KG1 (cell line): ENCODE data around the gene GRK3.

Source experiments
- DNase-seq: peaks from one replicate; lab custom pipeline; 2025; lab: John Stamatoyannopoulos, UW

The GRK3 gene

DNA sequence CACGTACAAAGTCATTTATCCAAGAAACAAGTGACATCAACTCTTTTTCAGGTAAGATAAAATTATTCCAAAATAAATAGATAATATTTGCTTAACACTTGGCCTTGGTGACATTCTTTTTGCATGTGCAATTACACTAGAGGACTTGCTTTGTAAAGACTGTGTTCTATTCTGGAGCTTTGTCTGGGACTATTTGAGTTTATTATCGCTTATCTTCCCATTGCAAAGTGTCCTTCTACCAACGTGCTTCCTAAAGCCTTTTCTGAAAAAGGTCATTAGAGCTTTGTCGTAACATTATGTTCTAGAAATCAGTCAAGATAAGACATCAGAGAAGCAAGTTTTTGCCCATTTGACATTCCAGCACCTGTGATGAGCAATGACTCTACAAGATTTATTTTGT, 99.2 kb downstream of the GRK3 start:
- DNase-seq: no peak

DNA sequence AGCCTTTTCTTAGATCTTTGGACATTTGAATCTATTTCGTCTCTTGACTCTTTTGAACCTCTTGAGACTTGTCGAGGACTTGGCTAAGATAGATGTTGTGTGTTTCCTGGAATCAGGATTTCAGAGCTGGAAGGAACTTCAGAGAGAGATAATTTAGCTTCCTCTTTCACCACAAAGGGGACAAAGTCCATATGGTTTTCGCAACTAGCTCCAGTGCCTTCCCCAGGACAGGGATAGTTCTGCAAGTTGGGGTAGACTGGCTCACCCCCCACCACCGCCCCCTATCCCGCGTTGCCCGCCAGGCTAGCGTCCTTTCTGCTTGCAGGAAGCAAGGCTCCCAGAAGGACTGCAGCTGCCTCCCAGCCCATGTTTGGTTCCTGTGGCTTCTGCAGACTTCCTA, 101.8 kb downstream of the GRK3 start:
- DNase-seq: no peak

DNA sequence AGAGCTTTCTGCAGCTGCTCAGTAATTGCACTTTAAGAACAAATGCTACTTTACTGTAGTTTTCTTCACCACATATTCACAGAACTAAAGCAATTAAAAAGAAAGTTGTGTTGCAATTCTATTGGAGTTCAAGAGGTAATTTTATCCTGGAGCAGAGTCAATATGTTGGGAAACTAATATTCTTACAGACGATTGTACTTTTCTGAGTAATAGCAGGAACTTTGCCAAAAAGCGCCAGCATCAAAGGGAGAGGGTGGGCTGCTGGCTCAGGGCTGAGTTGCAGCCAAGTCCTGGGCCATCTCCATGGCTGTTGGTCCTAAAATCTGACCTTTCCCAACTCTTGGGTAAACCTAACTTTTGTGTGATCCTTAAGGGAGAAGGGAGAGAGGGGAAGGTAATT, 104.0 kb downstream of the GRK3 start:
- no peak for DNase-seq

DNA sequence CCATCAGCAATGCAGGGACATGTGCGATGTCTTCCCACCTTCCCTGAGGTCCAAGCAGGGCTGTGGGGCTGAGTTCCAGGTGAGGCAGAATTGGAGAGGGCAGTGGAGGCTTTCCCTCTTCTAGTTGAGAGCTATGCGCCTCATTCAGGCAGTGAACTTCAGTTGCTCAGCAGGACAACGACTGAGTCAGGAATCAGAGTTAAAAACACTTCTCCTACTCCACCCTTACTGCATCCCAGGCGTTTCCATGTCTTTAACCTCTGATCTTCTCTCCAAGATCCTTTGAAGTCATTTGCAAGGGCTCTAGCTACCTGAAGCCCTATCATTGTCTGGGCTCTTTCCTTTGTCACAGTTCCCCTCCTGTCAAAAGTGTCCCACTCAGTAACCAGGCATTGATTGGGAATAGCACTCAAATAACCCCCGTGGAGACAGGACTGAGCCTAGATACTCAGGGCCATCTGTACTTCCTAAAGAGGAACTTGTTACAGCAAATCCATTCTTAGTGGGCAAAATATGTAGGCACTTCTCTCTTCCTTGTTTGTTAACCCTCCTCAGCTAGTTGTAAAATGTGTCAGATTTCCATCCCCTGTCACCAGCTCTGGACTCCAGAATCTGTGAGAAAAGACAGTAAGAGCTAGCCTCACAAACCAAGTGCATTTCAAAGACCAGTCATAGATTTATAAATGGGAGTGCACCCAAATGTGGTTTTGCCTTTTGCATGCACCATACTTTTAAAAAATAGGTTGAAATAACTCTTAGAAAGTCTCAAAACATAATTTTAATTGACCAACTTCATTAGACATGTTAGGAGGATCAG, 105.0 kb downstream of the GRK3 start:
- no peak for DNase-seq

DNA sequence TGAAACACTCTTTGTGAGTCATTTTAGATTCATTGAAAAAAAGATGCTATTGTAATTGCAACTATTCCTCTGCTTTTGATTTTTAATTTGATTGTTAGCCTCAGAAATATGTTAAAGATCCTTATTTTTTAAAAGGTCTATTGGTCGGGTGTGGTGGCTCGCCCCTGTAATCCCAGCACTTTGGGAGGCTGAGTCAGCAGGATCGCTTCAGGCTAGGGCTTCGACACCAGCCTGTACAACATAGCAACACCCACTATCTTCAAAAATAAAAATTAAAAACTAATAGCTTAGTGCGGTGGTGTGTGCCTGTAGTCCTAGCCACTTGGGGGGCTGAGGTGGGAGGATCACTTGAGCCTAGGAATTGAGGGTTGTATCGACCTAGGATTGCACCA, 105.6 kb downstream of the GRK3 start:
- DNase-seq: no peak

DNA sequence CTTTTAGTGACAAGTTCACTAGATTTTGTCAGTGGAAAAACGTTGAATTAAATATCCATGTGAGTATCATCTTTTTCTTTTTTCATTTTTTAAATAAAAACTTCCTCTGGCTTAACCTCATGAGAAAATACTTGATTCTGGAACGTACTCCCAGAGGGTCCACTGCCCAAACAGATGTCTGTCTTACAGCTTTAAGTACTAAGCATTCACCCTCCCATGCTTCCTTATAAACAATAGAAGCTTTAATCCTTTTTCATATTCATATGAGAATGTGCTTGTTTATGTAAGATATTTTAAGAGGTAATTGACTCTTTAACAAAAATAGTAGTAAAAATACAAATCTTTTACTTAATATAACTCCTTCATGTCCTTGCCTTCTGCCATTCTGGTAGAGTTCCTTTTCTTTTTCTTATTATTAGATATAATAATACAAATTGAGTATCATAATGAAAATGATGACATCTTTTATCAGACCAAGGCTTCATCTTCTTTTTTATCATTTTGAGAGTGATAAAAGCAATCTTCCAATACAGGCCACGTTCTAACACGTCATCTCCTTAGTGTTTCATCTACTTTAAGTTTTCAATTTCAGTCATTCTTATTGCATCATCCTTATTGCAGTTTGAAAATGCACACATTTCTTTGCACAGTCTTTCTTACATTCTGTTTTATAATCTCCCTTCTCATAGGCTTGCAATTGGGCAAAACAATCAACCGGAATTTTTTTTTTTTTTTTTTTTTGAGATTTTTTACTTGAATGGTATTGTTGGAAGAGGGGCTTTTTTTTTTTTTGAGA, 108.0 kb downstream of the GRK3 start:
- no peak for DNase-seq

DNA sequence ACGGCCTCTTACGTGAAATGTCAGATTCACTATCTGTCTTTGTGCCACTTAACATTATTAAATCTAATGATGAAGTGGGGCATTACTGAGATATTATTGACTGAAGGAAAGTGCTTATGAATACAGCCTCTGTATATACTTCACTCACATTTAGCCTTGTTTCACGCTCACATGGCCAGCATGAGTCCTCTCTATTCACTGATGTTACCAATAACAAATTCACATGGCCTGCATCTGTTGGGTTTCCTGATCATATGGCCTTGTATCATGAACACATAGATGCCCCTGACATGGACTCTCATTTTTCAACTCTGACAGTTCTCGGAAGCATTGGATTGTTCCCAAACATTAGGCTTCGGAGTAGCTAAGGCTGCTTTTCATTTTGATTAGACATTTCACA, 109.2 kb downstream of the GRK3 start:
- DNase-seq: no peak

DNA sequence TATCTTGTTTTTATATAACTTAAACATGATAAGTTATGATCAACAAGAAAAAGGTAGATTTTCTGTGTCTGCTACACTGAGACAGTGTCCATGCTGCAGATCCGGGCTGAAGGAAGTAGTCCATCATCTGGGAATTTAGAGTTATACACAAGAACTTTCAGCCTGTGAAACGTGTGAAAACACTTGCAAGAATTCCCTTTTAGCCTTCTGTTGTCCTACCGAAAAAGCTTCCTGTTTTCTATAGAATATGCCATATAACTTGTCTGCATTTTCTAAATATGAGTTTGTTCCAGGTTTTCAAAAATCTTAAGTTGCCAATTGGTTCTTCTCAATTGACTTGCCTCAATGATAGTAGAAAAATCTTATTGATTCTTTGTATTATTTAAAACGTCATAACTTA, 113.2 kb downstream of the GRK3 start:
- no peak for DNase-seq

DNA sequence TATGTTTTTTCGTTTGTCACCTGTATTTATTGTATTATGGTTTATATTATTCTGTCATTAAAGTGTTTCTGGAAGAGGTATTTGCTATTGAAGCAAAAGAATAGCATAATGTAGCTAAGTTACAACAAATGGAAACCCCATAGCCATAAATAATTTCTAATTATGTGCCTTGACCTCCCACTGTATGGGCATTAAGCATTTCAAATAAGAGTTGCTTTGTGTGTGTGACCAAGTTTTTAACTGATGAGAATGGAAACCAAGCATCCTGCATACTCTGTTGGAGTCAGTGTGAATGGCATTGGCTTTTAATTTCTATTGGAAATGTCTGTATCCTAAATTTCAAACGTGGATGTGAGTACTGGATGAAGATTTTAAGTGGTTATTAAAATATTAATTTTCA, 115.6 kb downstream of the GRK3 start:
- DNase-seq: no peak

DNA sequence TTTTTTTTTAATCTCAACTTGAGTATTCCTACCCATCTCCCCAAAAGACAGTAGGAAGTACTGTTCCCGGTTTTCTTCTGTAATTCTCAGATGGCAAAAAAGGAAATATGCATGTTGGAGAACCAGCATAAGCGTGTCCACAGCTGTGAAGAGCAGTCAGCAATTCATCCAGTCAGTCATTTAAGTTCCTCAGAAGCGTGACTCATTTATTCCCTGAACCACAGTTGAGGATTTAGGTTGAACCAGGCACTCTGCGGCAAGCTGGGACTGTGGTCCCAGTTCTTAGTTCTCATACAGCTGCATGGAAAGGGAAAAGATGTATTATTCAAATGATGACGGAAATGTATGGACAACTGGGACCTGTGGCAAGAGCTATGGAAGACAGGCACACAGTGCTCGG, 116.5 kb downstream of the GRK3 start:
- no peak for DNase-seq

DNA sequence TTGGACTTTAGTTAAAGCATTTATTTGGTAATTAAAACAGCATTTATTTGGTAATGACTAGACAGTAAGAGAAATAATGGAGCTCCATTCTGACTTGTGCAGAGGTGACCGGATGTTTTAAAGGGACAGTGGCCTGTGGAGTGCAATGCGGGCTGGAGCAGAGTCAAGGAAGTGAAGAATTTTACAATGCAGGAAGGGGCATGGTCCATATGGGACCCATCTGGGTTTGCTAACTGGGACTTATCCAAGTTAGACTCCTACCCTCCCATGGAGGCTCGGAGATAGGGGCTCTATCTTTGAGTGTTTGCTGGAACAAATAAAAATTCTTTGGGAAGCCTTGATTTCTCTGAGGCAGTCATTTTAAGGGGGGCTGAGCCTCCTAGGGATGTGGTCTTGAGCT, 117.6 kb downstream of the GRK3 start:
- no peak for DNase-seq

DNA sequence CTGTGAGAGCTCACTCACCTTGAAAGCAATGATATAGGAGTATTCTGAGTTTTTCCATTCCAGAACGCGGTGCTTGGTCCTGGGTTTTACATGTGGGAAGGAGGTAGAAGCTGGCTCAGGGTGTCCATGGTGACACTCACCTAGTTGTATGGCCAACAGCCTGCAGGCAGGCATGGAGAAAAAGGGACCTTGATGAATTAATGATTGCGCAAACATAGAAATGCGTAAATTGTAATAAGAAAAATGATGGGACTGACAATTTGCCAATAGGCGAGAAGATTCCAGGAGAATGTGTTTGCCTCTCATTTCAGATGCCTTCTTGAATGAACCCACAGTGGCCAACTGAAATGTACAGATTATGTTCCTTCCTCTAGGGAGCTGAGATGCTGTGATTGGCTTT, 124.2 kb downstream of the GRK3 start:
- DNase-seq: no peak

DNA sequence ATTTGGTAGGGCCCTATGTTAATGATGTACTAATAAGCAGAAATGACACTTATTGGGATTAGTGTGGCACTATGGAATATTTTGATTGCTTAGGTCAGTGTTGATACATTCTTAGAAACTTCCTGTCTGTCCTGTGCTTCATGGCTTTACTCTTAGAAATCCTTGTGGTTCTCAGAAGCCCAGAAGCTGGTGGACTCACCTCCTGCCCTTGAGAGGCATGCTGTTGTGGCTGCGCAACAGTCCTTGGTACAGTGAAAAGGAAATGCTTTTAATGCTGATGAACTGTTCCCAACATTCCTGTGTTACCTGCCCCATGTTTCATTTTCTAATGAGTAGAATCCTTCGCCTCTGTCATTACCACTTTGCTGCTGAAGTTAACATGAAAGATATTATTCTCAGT, 125.2 kb downstream of the GRK3 start:
- no peak for DNase-seq

DNA sequence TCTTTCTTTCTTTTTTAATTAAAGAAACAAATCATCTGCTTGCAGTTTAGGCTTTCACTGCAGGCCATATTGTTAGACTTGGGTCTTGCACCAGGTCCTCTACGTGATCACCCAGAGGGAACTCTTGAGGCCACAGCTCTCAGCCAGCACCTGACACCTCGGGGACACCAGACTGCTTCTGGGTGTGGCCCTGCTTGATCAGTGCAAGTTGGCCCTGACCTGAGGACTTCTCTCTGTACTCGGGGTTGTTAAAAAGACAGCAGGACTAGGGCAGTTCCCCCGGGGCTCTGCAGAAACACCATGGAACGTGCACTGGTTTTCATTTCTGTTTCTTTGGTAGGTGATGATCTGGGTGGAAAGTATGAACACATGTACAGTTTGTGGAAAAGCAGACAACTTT, 126.3 kb downstream of the GRK3 start:
- DNase-seq: no peak

DNA sequence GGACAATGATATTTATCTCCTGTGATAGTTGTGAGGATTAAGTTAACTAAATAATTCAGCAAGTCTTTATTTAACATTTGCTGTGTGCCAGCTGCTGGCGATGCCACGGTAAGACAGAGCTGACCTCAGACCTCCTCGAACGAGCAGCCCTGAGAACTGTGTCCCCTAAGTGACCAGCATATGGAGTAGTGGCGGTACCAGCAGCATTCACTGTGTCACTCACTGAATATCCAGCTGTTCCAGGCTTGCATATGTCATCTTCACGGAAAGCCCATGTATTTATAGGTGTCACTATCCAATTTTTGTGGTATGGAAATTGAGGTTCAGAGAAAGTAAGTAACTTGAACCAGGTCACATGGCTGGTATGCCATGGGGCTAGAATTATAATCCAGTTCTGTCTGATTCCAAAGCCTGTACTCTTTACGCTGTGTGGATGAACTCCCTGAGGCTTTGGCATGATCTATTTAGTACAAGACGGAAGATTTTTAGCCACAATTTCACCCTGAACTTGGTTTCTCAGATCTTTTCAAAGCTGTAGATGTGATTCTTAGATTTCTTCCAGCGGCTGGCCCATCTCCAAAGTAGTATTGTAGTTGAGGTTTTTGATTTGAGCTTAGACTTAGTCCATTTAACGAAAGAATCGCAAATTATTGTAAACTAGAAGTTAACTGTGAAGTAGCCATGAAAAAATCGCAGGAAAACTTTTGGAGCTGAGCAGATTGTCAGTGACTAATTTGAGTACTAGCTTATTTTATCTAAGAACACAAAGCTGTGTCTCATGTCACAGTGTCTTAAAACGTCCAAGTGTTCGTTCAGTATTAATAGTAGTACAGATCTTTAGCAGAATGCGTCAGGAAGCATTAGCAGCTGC, 128.2 kb downstream of the GRK3 start:
- DNase-seq: no peak

DNA sequence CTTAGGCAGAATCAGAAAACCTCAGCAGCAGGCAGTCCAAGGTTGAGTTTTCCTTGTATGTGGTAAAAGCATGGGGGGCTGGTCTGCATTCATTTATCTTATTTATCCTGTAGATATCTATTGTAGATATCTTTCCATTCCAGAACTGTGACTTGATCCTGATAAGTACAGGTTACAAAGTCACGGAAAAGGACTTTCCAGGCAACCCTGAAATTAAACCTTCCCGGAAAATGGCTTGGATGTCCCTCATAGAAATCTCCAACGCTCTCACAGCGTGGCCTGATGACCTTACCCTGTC, 128.7 kb downstream of the GRK3 start:
- DNase-seq: no peak

DNA sequence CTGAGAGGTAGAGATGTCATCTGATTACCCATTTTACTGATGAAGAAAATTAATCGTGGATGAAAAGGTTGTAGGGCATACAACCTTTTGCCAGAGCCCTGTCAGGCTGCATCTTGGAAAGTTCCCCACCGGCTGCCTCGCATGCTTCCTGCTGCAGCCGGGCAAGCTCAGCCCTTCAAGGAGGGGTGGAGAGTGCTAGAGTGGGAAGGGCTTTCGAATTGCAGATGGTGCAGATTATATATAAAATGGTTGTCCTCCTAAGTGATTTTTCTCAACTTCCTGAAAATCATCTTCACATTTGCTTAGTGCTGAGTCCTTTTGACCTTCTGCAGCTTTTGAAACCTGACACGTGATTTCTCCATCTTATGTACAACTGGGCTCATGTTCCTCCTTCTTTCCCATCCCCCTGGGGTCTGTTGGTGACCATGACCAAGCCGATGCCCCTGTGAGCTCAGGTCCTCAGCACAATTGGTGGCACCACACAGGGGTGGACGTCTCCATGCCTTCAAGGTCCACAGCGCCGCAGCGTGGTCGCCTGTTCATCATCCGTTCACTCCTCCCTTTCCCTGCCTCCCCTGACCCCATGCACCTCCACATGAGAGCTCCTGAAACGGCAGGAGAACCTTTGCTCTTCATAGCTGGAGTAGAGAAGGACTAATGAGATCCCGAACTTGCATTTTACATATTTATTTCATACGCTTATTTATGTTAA, 129.9 kb downstream of the GRK3 start:
- no peak for DNase-seq

DNA sequence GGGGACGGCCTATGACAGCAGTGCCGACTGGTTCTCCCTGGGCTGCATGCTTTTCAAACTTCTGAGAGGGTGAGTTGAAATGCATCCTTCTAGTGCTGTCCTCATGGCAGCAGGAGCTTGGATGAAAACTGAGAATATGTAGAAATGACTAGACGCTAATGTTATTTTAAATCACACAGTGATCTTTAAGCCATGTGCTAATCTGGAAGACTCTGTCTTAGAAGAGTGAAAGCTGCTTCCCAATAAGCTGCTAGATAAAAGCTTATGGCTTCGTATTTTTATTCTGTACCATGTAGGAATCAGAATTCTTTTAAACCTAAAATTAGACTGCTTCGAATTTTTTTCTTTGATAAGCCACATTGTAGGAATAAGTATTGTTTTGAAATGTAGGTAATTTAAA, 130.7 kb downstream of the GRK3 start:
- DNase-seq: no peak

DNA sequence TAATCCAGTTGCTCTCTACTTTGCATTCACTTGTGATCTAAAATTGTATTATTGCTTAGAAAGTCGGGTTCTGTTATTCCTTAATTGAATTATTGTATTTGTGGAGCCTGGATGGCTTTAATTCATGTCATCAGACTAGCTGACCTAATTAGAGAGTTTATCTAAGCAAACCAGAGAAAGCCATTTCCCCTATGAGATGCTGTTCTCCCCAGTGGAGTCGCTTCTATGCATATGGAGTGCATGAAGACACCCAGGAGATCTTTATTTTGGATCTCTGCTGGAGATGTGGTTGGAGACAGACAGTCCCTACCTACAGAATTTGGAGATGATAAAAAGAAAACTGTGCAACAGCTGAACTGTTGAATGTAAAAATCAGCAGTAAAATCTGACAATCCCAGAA, 132.3 kb downstream of the GRK3 start:
- DNase-seq: no peak

DNA sequence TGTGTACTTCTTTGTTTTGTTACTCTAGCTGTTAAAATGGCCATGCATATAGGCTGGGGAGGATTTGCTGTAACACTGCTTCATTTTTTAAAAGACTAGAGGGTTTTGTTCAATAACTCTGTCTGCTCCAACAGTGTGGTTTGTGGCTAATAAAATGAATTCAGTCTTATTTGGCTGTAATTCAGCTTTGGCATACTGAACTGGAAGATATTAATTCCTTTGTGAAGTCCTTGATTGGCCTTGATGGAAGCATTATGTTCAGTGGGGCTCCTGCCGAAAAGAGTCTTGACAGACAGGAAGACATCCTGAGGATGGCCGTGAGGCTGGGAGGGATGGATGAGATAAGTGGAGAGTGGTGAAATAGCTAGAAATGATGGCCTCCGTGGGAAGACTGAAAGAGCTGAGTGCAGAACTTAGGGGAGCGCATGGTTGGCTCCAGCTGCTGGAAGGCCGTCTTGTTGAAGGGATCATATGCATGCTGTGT, 132.7 kb downstream of the GRK3 start:
- DNase-seq: no peak

DNA sequence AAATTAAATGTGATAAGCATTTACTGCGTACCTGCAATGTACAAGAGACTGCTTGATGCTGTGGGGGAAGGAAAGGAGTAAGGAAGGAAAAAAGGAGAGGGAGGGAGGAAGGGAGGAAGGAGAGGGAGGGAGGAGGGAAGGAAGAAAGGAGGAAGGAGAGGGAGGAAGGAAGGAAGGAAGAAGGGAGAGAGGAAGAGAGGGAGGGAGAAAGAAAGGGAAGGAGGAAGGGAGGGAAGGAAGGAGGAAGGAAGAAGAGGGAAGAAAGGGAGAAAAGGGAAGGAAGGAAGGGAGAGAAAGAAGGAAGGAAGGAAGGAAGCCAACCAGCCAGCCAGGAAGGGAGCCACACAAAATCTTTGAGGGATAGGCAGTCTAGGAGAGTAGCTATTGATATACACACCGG, 133.5 kb downstream of the GRK3 start:
- no peak for DNase-seq

DNA sequence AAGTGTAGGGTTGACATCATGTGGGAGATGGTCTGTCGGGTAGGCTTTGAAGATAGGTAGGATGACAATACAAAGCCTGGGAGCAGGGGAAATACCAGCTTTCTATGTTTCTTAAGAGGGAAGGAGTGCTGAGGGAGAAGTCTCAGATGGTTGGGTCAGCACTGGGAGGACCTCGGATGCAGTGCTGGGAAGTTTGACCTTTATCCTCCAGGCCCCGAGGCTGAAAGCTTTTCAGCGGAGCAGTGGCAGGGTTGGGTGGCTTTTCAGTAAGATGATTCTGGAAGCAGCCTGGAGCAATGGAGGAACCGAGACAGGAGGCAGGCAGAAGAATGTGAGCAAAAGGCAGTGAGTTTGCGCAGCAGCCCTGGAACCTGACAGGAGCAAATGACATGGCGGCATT, 134.0 kb downstream of the GRK3 start:
- DNase-seq: no peak
